GM19324 (cell line): ENCODE measurements around the gene WASF3.

Experiments used
- ATAC-seq: cut with Tn5 transposase; IDR thresholded peaks from one replicate; pipeline ENCODE4 v1.9.1; 2021; ENCODE audit warnings: mild to moderate bottlenecking, moderate library complexity; ENCODE audit not compliant: unreplicated experiment, low FRiP score

WASF3 gene

GRCh38 chr13:26585136-26585535 is 27.7 kb downstream of the WASF3 start:
- ATAC-seq, result no peak

- no peak for ATAC-seq
Observed at GRCh38 chr13:26587251-26587650, 29.8 kb downstream of the WASF3 start.

GRCh38 chr13:26589226-26589625 is 31.7 kb downstream of the WASF3 start:
- no peak for ATAC-seq

DNA sequence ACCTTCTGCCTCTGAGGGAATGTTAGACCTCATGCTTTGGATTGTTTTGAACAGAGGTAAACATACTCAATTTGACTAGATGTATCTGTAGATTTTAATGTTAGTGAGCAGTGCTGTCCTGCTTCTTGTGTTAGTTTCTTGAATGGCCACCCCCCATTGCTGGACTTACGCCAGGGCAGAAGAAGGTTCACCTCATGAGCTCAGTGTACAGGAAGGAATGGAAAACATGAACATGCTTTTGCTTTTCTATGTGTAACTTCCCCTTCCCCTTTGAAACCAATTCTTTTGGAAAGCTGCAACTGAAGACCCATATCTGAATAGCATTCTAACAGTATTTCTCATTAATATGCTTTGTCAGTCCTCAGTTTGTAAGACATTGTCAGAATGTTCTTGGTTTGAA is 32.3 kb downstream of the WASF3 start:
- ATAC-seq, result no peak

- ATAC-seq, result no peak
Observed at GRCh38 chr13:26590379-26590778, 32.9 kb downstream of the WASF3 start.

DNA sequence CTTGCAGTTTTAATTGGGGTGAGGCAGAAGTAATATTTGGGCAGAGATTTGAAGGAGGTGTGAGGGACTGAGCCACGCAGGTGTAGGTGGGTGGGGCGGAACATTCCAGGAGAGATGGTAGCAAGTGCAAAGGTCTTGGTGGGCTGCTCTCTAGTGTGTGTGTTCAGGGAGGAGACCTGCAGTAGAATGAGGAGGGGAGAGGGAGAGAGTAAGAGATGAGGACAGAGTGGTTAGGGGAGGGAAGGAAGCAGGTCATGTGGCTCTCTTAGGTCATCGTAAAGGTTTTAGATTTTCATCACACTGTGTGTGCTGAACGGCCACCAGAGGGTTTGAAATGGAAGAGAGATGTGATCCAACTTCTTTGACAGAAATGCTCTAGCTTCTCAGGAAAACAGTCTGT is 33.5 kb downstream of the WASF3 start:
- ATAC-seq, result no peak

DNA sequence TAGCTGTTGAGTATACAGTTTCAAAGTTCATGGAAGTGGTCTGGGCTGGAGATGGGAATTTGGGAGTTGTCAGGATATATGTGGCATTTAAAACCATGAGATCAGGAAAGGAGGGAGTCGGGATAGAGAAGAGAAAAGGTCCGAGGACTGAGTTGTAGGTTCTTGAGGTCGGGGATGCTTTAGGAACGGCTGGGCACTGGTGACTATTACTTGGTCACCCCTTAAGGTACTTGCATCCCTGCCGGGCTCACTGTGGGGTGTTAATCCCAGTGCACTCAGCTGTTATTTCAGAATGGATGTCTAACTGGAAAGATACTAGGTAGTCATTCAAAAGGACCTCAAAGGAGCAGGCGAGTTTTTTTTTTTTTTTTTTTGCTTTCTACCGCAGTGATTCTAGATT is 34.2 kb downstream of the WASF3 start:
- ATAC-seq, result no peak

DNA sequence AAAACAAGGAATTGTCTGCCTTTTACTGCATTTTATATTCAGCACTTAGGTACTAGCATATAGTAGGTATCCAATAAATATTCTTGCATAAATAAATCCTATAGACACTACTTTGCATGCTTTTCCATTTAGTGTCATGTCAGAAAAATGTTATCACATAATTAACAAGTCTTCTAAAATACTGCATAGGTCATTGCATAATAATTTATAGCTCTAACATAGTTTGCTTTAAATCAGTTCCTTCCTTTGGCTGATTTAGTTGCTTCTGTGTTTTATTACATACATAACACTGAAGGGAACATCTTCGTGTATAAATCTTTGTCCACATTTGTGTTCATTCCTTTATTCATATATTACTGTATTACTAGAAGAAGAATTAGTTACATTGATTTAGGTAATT is 36.2 kb downstream of the WASF3 start:
- no peak for ATAC-seq

DNA sequence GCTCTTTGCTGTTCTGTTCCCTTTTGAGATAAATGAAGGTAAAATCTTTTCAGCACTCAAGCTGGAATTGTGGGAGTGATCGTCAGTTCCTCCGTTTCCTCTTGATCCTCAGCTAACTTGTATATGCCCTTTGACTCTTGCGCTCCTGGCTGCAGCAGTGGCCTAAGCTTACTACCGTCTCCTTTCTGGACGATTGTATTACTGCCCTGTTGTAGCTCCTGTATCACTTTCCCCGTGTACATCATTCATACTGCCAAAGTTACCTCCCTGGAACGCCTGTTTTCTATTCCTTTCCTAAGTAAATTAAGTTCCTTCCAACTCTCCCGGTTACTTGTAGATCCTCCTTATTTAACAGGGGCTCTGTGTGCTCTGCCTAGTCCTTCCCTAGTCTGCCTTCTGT is 36.9 kb downstream of the WASF3 start:
- no peak for ATAC-seq

GRCh38 chr13:26596458-26596857 is 39.0 kb downstream of the WASF3 start:
- no peak for ATAC-seq

DNA sequence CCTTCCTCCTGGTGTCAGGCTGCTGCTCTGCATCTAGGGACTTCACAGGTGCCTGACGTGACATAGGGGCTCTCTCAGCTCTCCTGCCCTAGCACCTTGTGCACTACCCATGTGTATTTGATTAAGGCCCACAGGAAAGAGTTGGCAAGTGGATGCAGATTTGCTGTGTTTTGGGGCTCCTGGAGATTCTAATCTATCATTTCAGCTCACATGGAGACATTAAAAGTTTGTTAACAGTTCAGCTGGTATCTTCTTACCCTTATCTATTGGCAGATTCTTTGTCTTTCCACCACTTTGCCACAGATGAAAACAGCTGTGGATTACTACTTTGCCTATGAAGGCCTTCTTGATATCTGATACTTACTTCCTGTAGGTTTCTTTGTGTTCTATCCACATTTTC is 41.9 kb downstream of the WASF3 start:
- no peak for ATAC-seq

DNA sequence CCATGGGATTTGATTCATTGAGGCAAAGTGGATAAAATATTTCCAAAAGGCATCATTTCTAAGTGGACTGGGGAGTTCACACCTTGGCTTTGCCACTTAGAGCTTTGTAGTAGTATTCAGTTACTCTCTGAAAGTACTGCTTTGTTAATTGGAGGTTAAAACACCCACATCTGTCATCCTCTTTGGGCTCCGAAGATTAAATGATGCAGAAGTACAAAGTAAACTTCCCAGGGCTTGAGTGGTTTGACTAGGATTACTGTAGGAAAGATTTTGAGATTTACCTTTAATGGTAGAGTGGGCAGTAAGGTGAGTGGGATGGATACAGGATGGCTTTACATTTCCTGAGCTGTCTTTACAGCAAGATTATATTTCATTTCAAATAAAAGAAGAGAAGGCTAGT is 42.4 kb downstream of the WASF3 start:
- no peak for ATAC-seq

DNA sequence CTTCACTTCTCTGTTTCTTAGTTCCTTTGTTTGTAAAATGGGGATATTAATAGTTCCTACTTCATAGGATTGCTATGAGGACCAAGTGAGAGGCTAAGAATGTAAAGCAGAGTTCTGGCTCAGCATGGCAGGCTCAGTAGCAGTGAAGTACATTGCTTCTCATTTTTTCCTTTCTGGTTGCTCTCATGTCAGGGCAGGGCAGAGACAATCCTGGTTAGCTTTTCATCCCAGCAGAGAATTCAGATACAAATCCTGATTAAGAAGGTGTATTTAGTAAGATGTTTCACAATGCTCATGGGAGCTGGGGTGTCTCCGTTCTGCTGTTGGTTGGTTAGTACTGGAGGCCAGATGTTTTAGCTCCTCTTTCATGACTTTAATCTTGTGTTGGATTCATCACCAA is 42.9 kb downstream of the WASF3 start:
- ATAC-seq, result no peak

- no peak for ATAC-seq
Observed at GRCh38 chr13:26601669-26602068, 44.2 kb downstream of the WASF3 start.

DNA sequence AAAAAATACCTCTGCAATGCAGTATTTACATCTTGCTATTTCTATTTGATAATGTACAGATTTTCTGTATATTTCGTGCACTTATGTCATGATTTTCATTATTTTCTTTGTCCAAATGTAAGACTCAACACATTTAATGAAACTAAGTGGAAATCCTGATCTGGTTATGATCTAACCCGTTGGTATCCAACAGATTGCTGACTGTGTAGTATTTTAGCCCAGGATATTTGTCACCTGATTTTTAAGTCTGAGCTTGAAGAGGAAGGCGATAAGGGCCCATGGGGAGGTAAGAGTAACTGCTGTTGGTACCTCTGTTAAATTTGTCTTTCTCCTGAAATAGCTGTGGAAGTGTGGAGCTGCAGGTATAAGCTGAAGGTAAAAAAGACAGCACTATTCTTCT is 45.3 kb downstream of the WASF3 start:
- ATAC-seq, result no peak

- ATAC-seq, result no peak
Observed at GRCh38 chr13:26604784-26605545, 47.5 kb downstream of the WASF3 start.

- no peak for ATAC-seq
Observed at GRCh38 chr13:26605845-26606244, 48.4 kb downstream of the WASF3 start.

DNA sequence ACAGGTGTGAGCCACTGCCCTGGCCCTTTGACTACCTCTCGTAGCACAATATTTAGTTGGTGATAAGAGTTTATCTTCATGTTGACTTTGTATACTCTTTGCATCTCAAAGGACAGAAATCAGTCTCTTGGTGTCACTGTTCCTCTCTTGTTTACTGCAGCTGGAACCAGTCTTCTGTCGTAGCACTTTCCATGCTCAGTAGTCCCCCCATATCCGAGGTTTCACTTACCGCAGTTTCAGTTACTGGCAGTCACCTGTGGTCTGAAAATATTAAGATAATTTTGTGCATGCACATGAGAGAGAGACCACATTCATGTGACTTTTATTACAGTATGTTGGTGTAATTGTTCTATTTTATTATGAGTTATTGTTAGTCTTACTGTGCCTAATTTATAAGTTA is 49.1 kb downstream of the WASF3 start:
- ATAC-seq, result no peak

GRCh38 chr13:26614721-26615120 is 57.2 kb downstream of the WASF3 start:
- no peak for ATAC-seq

GRCh38 chr13:26616126-26616525 is 58.6 kb downstream of the WASF3 start:
- ATAC-seq, result no peak

GRCh38 chr13:26618726-26619125 is 61.2 kb downstream of the WASF3 start:
- ATAC-seq, result no peak

DNA sequence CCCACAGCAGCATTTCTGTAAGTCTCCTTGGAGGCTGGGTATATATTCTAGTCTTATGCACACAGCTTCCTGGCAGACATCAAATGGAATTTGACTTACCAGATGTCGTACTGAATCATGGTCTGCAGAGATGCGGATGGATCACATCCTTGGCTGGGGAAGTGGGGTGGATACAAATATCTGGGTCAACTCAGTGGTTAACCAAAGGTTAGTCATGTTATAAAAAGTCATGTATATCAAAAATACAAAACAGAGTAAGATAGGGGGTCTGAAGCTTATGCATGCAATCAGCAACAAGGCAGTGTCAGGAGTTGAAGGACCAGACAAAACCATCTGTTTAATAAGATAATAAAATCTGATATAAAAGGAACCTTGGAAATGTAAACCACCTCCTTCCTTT is 61.9 kb downstream of the WASF3 start:
- no peak for ATAC-seq
